ENCODE data around the gene HRH4. TPM values are rescaled to one million over a fixed set of nuclear protein-coding genes. Genes with fewer than 3 reads are reported as not detected.

The HRH4 gene
- total RNA-seq, 2 experiments from 2014 or later = 0.07 to 0.21 TPM

GRCh38 chr18:24474406-24474805, 14.0 kb downstream of the HRH4 start:
- Mint-ChIP-seq H3K9me3 (no peaks in the 10 kb centered on the region), H3K27me3 (peaks cover 5% of the 10 kb centered on the region), H3K27ac (no peak overlapping the region), H3K36me3 (ENCODE audit: low read depth) (no peaks in the 10 kb centered on the region), H3K4me1 (peaks cover 10% of the 10 kb centered on the region), H3K4me3 (no peak overlapping the region)
- ChIA-PET CTCF (interaction anchor here (0.6 to 1.3 kb wide), 3 partner anchors 13 to 61 kb away, joined by 3 to 7 read pairs (median 3); no protein-coding TSS in a partner anchor), POLR2A (no interaction called here)
- DNase-seq = no peak

- H3K27ac Mint-ChIP-seq = no peak overlapping the region
- no peaks in the 10 kb centered on the region for H3K36me3 Mint-ChIP-seq (ENCODE audit: low read depth)
- H3K4me3 Mint-ChIP-seq = no peak overlapping the region
- ChIA-PET POLR2A (no interaction called here), CTCF (no interaction called here)
- DNase-seq = no peak
- H3K4me1 Mint-ChIP-seq = peaks cover 10% of the 10 kb centered on the region
- H3K27me3 Mint-ChIP-seq = peaks cover 6% of the 10 kb centered on the region
- H3K9me3 Mint-ChIP-seq = peaks cover 5% of the 10 kb centered on the region
Measured at GRCh38 chr18:24475926-24476589, 15.6 kb downstream of the HRH4 start.

- ChIA-PET CTCF (no interaction called here), POLR2A (no interaction called here)
- Mint-ChIP-seq H3K4me1 (peaks cover 10% of the 10 kb centered on the region), H3K36me3 (ENCODE audit: low read depth) (no peaks in the 10 kb centered on the region), H3K27ac (no peak overlapping the region), H3K27me3 (peaks cover 2% of the 10 kb centered on the region), H3K9me3 (peaks cover 5% of the 10 kb centered on the region), H3K4me3 (no peak overlapping the region)
- no peak for DNase-seq
Measured at GRCh38 chr18:24479371-24479770, 18.9 kb downstream of the HRH4 start.

- Mint-ChIP-seq H3K4me3 (no peak overlapping the region), H3K4me1 (no peaks in the 10 kb centered on the region), H3K36me3 (ENCODE audit: low read depth) (no peaks in the 10 kb centered on the region), H3K27ac (no peak overlapping the region), H3K9me3 (peaks cover 5% of the 10 kb centered on the region), H3K27me3 (peaks cover 8% of the 10 kb centered on the region)
- no peak for DNase-seq
- ChIA-PET POLR2A (no interaction called here), CTCF (no interaction called here)
Measured at GRCh38 chr18:24482821-24483220, 22.4 kb downstream of the HRH4 start.

GRCh38 chr18:24485681-24486080, 25.2 kb downstream of the HRH4 start:
- Mint-ChIP-seq H3K4me1 (peaks cover 3% of the 10 kb centered on the region), H3K4me3 (no peak overlapping the region), H3K36me3 (ENCODE audit: low read depth) (no peaks in the 10 kb centered on the region), H3K9me3 (no peaks in the 10 kb centered on the region), H3K27me3 (peaks cover 6% of the 10 kb centered on the region), H3K27ac (no peak overlapping the region)
- POLR2A ChIA-PET = no interaction called here
- CTCF ChIA-PET = no interaction called here
- no peak for DNase-seq

GRCh38 chr18:24486684-24487083, 26.2 kb downstream of the HRH4 start:
- no peak overlapping the region for H3K4me3 Mint-ChIP-seq
- no peaks in the 10 kb centered on the region for H3K36me3 Mint-ChIP-seq (ENCODE audit: low read depth)
- peaks cover 6% of the 10 kb centered on the region for H3K27me3 Mint-ChIP-seq
- ChIA-PET CTCF (interaction anchor here (1.8 to 2.8 kb wide), 2 partner anchors 13 to 127 kb away, joined by 7 to 31 read pairs; no protein-coding TSS in a partner anchor), POLR2A (no interaction called here)
- DNase-seq = no peak
- H3K27ac Mint-ChIP-seq = no peak overlapping the region
- H3K4me1 Mint-ChIP-seq = peaks cover 5% of the 10 kb centered on the region
- no peaks in the 10 kb centered on the region for H3K9me3 Mint-ChIP-seq

- H3K4me1 Mint-ChIP-seq = peaks cover 8% of the 10 kb centered on the region
- ChIA-PET CTCF (interaction anchor here (0.8 to 2.8 kb wide), 7 partner anchors 11 to 129 kb away, joined by 3 to 31 read pairs (median 3); partner anchors contain the start of gene OSBPL1A), POLR2A (interaction anchor here (1.0 kb wide), 1 partner anchor 130 kb away, joined by 3 read pairs; no protein-coding TSS in a partner anchor)
- no peak overlapping the region for H3K27ac Mint-ChIP-seq
- peaks cover 14% of the 10 kb centered on the region for H3K27me3 Mint-ChIP-seq
- H3K9me3 Mint-ChIP-seq = no peaks in the 10 kb centered on the region
- H3K4me3 Mint-ChIP-seq = no peak overlapping the region
- DNase-seq = peak; percentile 29
- H3K36me3 Mint-ChIP-seq (ENCODE audit: low read depth) = no peaks in the 10 kb centered on the region
Measured at GRCh38 chr18:24488824-24489493, 28.5 kb downstream of the HRH4 start.

GRCh38 chr18:24490539-24490938, 30.1 kb downstream of the HRH4 start:
- Mint-ChIP-seq H3K36me3 (ENCODE audit: low read depth) (no peaks in the 10 kb centered on the region), H3K27me3 (peaks cover 22% of the 10 kb centered on the region), H3K4me1 (peaks cover 8% of the 10 kb centered on the region), H3K27ac (no peak overlapping the region), H3K9me3 (peaks cover 2% of the 10 kb centered on the region), H3K4me3 (no peak overlapping the region)
- no peak for DNase-seq
- CTCF ChIA-PET = interaction anchor here (0.7 kb wide), 1 partner anchor 131 kb away, joined by 3 read pairs; no protein-coding TSS in a partner anchor
- POLR2A ChIA-PET = no interaction called here

GRCh38 chr18:24491927-24492834, 31.7 kb downstream of the HRH4 start:
- CTCF ChIA-PET = interaction anchor here (0.6 to 1.1 kb wide), 3 partner anchors 59 to 660 kb away, joined by 3 to 5 read pairs (median 4); no protein-coding TSS in a partner anchor

GRCh38 chr18:24494586-24494985, 34.1 kb downstream of the HRH4 start:
- Mint-ChIP-seq H3K4me1 (peaks cover 5% of the 10 kb centered on the region), H3K9me3 (peaks cover 2% of the 10 kb centered on the region), H3K27me3 (peaks cover 18% of the 10 kb centered on the region), H3K4me3 (no peak overlapping the region), H3K27ac (no peak overlapping the region), H3K36me3 (ENCODE audit: low read depth) (no peaks in the 10 kb centered on the region)
- DNase-seq = no peak
- ChIA-PET CTCF (no interaction called here), POLR2A (no interaction called here)

More at GRCh38 chr18:24491927-24492834, 31.7 kb downstream of the HRH4 start:
- no peak for DNase-seq
- Mint-ChIP-seq H3K9me3 (peaks cover 2% of the 10 kb centered on the region), H3K4me1 (peaks cover 8% of the 10 kb centered on the region), H3K4me3 (no peak overlapping the region), H3K27me3 (peaks cover 18% of the 10 kb centered on the region), H3K27ac (no peak overlapping the region), H3K36me3 (ENCODE audit: low read depth) (no peaks in the 10 kb centered on the region)
- POLR2A ChIA-PET = no interaction called here

GRCh38 chr18:24497031-24497754, 36.8 kb downstream of the HRH4 start:
- ChIA-PET CTCF (no interaction called here), POLR2A (no interaction called here)
- H3K4me1 Mint-ChIP-seq = no peaks in the 10 kb centered on the region
- no peak for DNase-seq
- no peak overlapping the region for H3K27ac Mint-ChIP-seq
- H3K36me3 Mint-ChIP-seq (ENCODE audit: low read depth) = no peaks in the 10 kb centered on the region
- H3K9me3 Mint-ChIP-seq = peaks cover 2% of the 10 kb centered on the region
- H3K27me3 Mint-ChIP-seq = peaks cover 18% of the 10 kb centered on the region
- no peak overlapping the region for H3K4me3 Mint-ChIP-seq

- ChIA-PET CTCF (no interaction called here), POLR2A (no interaction called here)
- Mint-ChIP-seq H3K4me3 (no peak overlapping the region), H3K27me3 (peaks cover 8% of the 10 kb centered on the region), H3K9me3 (peaks cover 2% of the 10 kb centered on the region), H3K27ac (no peak overlapping the region), H3K36me3 (ENCODE audit: low read depth) (no peaks in the 10 kb centered on the region), H3K4me1 (no peaks in the 10 kb centered on the region)
- DNase-seq = no peak
Measured at GRCh38 chr18:24499814-24500213, 39.4 kb downstream of the HRH4 start.

All from activated CD4-positive, alpha-beta T cell treated with anti-CD3 and anti-CD28 coated beads, Interleukin-2, amount 10 ng/mL, durations not matched to agents 7 days and 5 days (primary cell).